ENCODE data around the gene MSRB1.

- TF ChIP-seq CTCF (IDR thresholded peaks at IDR 0.05) (no peak), POLR2A (IDR thresholded peaks at IDR 0.05) (no peak)
Measured at GRCh38 chr16:1930338-1930720, 12.7 kb downstream of the MSRB1 start.
